PFSK-1 (cell line): ENCODE measurements around the gene SHISAL1.

Experiments
- FOXP2 ChIP-seq: optimal IDR thresholded peaks from 2 replicates; pipeline ENCODE3; 2011; ENCODE audit warnings: borderline replicate concordance, control low read depth, inconsistent platforms; ENCODE audit not compliant: insufficient read depth; ENCODE audit errors: extremely low read length, extremely low read depth
- POLR2AphosphoS5 ChIP-seq: IDR thresholded peaks from 2 replicates; pipeline ENCODE4 v1.6.1; 2012; ENCODE audit warnings: low read depth, mild to moderate bottlenecking, control low read depth, low read length, moderate library complexity
- SIN3A ChIP-seq: IDR thresholded peaks from 2 replicates; pipeline ENCODE4 v1.6.1; 2012; ENCODE audit warnings: mild to moderate bottlenecking, low read length, moderate library complexity, borderline replicate concordance; ENCODE audit not compliant: insufficient read depth
- TAF1 ChIP-seq: IDR thresholded peaks from 2 replicates; pipeline ENCODE4 v1.6.1; 2012; ENCODE audit warnings: low read length, control low read depth, borderline replicate concordance; ENCODE audit not compliant: insufficient read depth
- TF ChIP-seq, protein P1 (sequence below), 2 experiments: IDR thresholded peaks; 2 replicates each; pipeline versions ENCODE4 v1.6.1 to v1.8.0; 2011 to 2012; ENCODE audit warnings: low read depth in 2 of 2, low read length in 2 of 2, control low read depth in 1 of 2, inconsistent platforms in 1 of 2, mild to moderate bottlenecking in 1 of 2, moderate library complexity in 1 of 2; ENCODE audit not compliant: insufficient read depth in 1 of 2

The SHISAL1 gene

DNA sequence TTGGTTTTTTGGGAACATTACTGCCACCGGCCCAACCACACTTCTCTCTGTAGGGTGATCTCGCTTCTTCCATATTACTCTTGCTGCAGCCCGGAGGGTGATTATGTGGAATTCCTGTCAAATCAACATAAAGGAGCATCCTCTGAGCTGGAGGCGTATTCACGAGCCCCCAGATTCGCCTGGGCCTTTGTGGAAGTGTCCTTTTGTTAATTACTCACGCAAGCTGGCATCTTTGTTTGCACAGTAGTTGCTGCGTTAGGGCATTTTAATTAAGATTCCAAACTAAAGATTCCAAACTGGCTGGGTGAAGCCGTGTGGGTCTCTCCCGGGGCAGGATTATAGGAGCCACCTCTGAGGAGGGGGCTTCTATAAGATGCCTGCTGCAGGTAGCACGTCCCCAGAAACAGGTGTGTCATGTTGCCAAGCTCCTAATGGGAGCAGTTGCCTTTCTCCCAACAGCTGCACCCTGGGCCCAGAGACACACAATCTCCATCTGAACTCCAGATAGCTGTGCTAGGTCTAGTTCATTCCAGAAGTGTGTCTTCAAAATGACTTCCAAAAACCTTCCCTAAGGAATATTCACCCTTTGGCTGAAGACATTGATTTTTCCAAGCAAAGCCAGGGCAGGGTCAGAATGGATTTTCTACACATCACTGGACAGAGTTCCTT is 40.9 kb downstream of the SHISAL1 start:
- TF ChIP-seq, protein P1, sequence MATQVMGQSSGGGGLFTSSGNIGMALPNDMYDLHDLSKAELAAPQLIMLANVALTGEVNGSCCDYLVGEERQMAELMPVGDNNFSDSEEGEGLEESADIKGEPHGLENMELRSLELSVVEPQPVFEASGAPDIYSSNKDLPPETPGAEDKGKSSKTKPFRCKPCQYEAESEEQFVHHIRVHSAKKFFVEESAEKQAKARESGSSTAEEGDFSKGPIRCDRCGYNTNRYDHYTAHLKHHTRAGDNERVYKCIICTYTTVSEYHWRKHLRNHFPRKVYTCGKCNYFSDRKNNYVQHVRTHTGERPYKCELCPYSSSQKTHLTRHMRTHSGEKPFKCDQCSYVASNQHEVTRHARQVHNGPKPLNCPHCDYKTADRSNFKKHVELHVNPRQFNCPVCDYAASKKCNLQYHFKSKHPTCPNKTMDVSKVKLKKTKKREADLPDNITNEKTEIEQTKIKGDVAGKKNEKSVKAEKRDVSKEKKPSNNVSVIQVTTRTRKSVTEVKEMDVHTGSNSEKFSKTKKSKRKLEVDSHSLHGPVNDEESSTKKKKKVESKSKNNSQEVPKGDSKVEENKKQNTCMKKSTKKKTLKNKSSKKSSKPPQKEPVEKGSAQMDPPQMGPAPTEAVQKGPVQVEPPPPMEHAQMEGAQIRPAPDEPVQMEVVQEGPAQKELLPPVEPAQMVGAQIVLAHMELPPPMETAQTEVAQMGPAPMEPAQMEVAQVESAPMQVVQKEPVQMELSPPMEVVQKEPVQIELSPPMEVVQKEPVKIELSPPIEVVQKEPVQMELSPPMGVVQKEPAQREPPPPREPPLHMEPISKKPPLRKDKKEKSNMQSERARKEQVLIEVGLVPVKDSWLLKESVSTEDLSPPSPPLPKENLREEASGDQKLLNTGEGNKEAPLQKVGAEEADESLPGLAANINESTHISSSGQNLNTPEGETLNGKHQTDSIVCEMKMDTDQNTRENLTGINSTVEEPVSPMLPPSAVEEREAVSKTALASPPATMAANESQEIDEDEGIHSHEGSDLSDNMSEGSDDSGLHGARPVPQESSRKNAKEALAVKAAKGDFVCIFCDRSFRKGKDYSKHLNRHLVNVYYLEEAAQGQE (IDR thresholded peaks at IDR 0.05; ENCODE audit: insufficient read depth in 1 of 2, low read depth in 2 of 2, low read length in 2 of 2): no peak
- TF ChIP-seq SIN3A (no peak), TAF1 (no peak), FOXP2 (no peak), POLR2AphosphoS5 (no peak)

DNA sequence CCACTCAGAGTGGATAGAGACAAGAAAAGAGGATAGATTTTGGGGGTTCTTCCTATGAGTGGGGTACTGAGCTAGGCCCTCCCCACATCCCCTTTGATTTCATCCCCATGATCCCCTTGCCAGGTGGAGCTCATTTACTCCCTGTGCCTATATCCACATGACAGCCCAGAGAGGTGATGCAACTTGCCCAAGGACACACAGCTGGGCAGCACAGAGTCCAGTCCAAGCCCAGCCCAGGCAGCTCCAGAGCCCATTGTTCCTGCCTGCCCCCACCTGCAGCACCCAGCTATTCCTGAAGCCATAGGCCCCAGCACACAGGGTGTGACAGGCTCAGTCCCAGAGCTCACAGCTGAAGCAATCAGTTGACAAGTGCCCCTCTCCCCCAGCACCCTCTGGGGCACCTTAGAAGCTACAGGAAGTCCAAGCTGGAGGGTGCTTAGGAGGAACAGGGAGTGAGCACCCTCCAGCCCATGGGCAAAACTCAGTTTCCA is 41.7 kb downstream of the SHISAL1 start:
- TF ChIP-seq FOXP2 (no peak), POLR2AphosphoS5 (no peak), SIN3A (no peak), TAF1 (no peak)
- TF ChIP-seq, protein P1 (IDR thresholded peaks at IDR 0.05; ENCODE audit: insufficient read depth in 1 of 2, low read depth in 2 of 2, low read length in 2 of 2): no peak

DNA sequence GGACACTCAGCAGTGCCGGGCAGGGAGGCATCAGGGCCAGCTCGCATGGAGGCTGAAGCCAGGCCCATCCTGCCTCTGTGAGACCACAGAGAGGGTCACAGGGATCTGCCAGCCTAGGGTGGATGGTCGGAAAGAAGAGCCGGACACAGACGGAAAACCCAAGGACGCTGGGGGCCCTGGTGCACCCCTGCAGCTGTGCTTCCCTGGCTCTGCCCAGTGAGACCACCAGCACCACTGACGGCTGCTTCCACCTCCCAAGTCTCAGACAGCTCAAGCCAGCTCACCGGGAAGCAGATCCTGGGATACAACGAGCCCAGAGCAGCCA is 42.2 kb downstream of the SHISAL1 start:
- TF ChIP-seq POLR2AphosphoS5: no peak

DNA sequence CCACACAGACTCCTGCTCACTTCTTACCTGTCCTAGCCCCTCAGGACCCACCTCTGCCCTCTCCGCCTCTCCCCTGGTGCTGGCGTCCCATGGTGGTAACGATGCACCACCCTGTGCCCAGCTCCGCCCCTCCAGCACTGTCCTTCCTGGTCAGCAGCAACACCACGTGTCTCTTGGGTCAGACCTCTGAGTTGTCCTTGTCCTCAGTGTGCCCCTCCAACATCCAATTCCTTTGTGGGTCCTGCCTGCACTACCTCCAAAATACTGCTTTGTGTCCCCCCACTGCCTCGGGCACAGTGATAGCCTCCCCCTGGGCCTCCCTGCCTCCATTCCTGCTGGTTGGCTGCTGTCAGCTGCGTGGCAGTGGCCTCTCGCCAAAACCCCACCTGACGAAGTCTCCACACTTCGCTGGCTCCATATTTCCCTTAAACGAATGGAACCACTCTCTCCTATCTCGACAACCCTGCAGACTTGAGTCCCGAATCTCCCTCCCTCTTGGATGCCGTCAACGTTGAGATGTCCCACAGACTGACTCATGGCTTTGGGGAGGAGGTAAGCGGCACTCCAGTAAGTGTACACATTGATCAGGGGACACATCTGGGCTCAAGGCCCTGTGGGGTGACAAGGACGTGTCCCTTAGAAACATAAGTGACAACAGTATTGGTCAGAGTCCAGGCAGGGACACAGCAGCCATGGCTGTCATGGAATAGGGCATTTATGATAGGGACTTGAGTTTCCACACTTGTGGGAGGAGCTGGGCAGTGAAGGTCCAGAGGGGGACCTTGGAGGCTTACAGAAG is 42.8 kb downstream of the SHISAL1 start:
- TF ChIP-seq TAF1: no peak
- TF ChIP-seq SIN3A: no peak
- no peak for TF ChIP-seq FOXP2
- TF ChIP-seq, protein P1 (IDR thresholded peaks at IDR 0.05; ENCODE audit: insufficient read depth in 1 of 2, low read depth in 2 of 2, low read length in 2 of 2): no peak
- no peak for TF ChIP-seq POLR2AphosphoS5

DNA sequence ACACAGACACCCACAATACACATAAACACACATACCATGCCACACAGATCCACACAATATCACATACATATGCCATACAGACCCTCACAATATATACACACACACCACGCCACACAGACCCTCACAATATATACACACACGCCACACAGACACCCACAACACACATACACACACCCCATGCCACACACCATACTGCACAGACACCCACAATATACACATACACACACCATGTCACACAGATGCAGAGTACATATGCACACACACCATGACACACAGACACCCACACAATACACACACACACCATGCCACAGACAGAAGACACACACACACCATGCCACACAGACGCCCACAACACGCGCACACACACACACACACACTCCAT is 43.6 kb downstream of the SHISAL1 start:
- TF ChIP-seq SIN3A (no peak), FOXP2 (no peak), POLR2AphosphoS5 (no peak), TAF1 (no peak)
- TF ChIP-seq, protein P1 (IDR thresholded peaks at IDR 0.05; ENCODE audit: insufficient read depth in 1 of 2, low read depth in 2 of 2, low read length in 2 of 2): no peak
